HG03460 (cell line): Measurements from ENCODE around the gene WWC2.
"Not testable (repeated sequence)": the region's sequence is repeated elsewhere in the genome, so short reads cannot be mapped to it uniquely, and the experiment has no call there.

Experiments used
- ATAC-seq: cut with Tn5 transposase; IDR thresholded peaks from one replicate; pipeline ENCODE4 v1.9.1; 2021; ENCODE audit not compliant: unreplicated experiment

The WWC2 gene

DNA sequence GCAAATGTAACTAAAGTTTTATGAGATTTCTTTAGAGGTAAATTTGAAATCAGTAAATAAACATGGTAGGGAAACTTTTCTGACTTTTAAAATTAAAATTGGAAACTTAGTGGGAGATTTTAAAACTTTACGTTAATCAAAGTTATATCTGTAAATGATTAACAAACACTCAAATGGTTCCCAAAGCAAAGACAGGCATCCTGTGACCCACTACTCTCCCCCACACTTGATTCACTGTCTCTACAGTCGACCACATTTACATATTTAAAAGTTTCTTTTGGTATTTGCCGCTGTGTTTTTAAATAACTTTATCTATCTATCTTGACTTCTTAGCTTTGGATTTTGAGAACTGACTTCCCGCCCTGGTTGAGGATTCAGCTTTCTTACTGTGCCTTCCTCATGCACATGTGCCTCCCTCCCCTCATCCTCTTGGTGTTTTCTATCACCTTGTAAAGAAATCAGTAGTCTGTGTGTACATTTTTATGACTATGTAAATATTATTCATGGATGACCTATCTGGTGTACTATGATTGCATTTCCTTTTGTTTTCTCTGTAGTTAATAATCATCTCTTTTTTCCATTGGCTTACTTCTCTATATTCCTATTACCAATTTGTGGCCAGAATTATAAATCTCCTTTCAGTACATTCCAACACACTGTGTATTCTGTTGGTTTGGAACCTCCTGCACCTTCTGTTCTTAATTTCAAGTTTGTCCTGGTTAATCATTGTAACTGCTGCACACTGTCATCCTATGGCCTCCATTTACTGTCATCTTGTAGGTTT, 72.6 kb downstream of the WWC2 start:
- ATAC-seq = no peak

DNA sequence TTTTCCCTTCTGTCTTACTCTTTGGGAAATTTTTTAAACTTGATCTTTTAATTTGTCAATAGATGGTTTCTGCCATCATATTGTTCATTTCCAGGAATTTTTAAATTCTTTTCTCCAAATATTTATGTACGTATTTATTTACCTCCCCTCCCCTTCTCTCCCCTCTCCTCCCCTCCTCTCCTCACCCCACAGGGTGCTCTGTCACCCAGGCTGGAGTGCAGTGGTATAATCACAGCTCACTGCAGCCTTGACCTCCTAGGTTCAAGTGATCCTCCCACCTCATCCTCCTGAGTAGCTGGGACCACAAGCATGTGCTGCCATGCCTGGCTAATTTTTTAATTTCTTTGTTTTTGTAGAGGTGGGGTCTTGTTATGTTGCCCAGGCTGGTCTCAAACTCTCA, 73.8 kb downstream of the WWC2 start:
- no peak for ATAC-seq

DNA sequence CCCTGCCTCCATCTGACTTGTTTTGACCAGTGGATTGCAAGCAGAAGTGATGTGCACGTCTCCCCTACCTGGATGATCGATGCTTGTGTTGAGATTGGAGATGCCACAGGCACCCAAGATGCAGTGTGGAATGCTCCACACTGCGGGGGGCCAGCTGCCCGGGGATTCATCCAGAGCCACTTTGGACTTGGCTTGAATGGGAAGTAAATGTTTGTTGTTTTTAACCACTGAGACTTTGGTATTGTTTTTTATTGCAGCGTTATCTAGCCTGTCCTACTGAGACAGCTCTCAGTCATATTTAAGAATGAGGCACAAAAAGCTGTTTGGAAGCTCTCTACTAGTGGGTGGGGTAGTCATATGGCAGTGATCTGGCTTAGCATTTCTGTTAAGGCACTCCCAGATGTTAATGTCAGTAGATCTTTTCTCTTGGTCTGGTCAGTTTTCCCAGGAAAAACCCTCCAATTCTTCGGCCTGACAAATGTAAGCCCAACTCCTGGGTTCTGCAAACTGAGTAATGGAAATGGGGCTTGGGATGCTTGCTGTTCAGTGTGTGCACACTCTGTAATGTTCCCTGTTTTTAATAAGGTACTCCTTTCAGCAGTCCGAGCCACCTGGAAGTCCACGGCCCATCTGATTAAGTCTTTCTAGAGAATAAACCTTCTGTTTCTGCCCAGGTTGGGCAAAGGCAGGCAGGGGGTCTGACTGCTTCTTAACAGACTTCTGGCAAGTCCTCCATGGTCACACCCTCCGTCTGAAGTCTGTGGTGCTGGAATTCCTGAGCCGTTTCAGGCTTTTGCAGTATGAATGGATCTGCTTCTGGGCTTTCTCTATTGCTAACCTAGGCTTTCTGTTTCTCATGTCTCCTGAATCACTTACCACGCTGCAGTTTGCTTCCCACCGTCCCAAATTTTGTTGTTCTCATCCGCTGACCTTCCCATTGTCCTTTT, 74.8 kb downstream of the WWC2 start:
- ATAC-seq = no peak

DNA sequence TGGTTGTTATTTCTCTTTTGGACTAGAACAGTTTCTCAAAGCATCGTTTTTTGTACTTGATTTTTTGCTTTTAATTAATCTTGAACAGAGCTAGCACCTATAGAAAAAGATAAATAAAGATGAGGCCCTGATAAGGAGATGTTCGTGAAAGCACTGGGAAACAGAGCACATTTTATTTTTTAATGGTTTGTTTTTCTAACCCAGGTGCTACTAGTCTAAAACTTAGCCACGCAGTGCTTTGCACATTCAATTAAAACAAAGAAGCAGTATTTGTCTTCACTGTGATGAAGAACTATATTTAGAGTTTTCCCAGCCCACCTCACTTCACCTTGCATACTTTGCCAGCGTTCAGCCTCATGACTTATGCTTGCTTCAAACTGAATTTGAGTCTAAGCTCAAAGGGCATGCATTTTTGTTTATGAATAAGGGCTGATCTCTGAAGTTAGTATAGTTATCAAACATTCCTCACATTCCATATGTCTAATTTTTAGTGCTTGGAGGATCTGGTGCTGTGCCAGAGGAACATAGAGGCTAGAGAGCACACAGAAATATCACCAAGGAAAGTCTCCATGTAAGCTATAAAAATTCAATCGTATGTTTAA, 76.7 kb downstream of the WWC2 start:
- ATAC-seq = no peak

DNA sequence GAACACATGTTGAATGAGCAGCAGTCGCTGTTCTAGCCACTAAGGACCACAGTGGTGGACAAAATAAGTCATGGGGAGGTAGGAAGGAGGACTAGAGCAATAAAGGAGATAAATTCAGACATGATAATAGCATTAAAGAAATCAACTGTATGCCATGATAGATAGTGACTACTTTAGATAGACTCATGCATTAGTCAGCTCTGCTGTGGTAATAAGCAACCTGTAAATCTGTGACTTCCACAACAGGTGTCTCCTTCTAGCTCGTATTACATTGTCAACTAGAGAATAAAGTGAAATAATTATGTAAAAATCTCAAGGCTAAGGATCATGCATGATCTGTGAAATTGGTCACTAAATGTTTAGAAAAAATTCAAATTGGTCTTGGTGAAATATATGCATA, 77.9 kb downstream of the WWC2 start:
- no peak for ATAC-seq

GRCh38 chr4:183178201-183178600, 79.1 kb downstream of the WWC2 start:
- no peak for ATAC-seq

DNA sequence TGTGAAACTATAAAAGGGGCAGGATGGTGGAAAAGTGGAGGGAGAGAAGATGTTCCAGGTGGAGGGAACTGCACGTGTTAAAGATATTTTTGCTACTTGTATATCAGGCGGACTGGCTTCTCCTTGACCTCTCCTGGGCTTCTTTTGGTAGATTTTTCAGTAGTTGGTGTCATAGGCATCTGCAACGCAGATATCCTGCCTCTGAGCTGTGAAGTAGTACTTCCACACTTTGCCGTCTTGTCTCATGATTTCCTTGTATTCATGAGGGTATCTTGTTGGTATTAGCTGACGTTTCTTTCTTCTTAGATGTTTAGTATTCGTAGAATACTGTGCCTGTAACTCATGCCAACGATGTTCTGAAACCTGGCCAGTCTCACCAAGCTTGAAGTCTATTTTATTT, 81.0 kb downstream of the WWC2 start:
- ATAC-seq = no peak

DNA sequence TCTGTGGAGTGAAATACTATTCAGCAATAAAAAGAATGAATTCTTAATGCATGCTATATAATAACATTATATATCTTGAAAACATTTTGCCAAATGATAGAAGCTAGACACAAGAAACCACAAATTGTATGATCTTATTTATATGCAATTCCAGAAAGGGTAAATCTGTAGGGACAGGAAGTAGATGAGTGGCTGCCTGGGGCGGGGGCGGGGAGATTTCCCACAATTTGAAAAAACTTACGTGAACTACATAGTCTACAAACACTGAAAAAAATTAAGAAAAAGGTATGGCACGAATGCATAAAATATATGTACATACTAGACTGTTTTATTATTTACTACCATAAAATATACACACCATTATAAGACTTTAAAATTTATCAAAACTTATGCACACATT, 81.6 kb downstream of the WWC2 start:
- no peak for ATAC-seq

- no peak for ATAC-seq
These were observed 82.0 kb downstream of the WWC2 start for GRCh38 chr4:183181081-183181480.

DNA sequence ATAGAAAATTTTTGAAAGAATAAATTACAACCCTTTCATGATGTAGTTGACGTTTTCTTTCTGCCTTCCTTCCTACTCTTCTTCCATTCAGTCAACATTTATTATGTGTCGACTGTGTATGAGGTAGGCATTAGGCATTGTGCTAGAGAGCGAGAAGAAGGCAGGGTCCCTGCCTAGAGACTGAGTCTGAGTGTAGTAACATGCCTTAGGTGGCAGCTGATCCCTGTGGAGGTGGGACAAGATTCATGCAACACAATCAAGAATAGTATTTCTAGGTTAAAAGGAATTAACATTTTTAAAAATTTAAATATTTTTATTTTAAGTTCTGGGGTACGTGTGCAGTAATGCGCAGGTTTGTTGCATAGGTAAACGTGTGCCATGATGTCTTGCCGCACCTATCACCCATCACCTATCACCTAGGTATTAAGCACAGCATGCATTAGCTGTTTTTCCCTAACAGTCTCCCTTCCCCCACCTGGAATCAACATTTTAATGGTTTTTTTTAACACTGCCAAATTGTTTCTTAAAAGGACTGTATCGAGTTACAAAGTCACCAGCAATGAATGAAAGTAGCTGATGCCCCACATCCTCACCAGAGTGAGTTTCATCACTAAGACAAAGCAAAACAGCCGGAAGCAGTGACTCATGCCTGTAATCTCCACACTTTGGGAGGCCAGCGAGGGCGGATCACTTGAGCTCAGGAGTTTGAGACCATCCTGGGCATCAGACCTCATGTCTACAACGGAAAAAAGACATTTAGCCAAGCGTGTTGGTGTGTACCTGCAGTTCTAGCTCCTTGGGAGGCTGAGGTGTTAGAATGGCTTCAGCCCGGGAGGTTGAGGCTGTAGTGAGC, 84.0 kb downstream of the WWC2 start:
- no peak for ATAC-seq

DNA sequence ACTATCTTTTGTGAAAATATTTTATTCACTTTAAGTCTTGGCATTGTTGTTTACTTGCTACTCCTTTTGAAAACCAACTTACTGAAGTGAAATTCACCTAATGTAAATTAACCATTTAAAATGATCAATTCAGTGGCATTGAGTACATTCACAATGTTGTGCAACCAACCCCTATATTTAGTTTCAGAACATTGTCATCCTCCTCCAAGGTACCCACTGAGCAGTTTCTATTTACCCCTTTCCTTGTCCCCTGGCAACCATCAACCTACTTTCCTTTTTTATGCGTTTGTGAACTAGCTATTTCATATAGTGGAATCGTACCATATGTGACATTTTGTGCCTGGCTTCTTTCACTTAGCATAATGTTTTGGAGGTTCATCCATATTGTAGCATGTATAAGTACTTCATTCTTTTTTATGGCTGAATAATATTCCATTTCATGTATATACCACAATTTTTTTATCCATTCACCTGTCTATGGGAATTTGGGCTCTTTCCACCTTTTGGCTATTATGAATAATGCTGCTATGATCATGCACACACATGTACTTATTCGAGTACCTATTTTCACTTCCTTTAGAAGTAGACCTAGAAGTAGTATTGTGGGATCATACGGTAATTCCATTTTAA, 85.0 kb downstream of the WWC2 start:
- no peak for ATAC-seq

- no peak for ATAC-seq
These were observed 86.0 kb downstream of the WWC2 start for GRCh38 chr4:183185018-183185417.

GRCh38 chr4:183185559-183185958, 86.5 kb downstream of the WWC2 start:
- ATAC-seq = no peak

DNA sequence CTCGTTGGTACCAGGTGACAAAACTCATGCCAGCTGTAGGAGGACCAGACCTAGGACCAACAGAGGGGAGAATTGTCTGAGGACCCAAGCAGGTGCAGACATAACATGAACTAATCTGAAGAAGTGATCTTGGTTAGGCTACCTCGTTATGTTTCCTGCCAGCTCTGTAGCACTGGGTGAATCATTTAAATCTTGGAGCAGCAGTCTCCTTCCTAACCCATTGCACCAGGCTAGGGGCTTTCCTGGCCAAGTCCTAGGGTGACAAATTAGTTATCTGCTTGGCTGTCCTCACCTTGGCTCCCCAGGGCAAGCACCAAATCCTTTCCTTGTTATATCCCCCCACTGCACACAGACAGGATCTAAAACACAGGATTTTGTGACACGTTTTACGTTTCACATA, 87.8 kb downstream of the WWC2 start:
- no peak for ATAC-seq

GRCh38 chr4:183190900-183191527, 92.0 kb downstream of the WWC2 start:
- ATAC-seq = no peak

- no peak for ATAC-seq
These were observed 92.6 kb downstream of the WWC2 start for GRCh38 chr4:183191630-183192029.

DNA sequence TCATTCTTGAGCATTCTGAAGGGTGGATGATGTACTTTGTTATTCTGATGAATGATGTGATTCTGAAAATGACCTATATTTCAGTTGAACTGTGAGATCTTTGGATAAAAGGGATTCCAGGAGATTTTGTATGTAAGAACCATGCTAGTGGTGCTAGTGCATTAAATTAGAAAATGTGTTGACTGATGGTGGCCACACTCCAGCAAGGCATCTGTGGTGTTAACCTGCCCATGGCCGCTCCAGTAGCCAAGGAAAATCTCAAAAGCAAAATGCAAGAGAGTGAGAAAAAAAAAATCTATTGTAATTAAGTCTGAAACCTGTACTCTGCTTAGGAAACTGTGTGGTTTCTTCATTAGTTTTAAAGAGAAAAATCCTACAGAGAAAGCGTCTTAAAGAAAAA, 93.5 kb downstream of the WWC2 start:
- no peak for ATAC-seq

DNA sequence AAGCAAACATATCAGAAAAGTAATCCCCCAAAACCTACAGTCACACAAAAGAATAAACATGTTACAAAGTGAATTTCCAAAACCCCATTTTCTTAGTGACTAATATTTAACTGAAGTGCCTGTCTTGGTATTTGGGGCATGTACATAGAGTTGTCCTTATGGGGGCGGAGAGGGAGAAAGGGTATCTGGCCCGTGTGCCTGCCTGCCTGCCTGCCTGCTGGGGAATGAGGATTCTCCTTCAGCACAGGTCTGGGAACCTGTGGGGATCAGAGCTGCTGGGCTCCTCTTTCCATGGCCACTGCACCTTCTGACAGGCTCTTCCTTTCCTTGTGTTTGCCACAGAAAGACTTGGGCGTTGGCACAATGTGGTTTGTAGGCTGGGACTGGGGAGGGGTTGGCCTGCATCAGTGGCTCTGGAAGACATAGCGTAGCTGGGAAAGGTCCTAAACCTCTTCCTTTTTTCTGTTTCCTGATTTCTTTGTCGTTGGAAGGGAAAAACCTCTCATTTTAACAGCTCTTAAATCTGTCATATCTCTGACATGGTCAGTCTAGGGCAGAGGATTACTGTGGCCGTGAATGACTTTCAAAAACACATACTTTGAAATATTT, 94.8 kb downstream of the WWC2 start:
- not testable (repeated sequence) for ATAC-seq

GRCh38 chr4:183195534-183195933, 96.5 kb downstream of the WWC2 start:
- ATAC-seq = no peak
